Panc1 (cell line): ENCODE data around the gene EEF1A2. TPM values are rescaled to one million over a fixed set of nuclear protein-coding genes. Genes with fewer than 3 reads are reported as not detected.

ENCODE experiments used
- ATAC-seq: fragments of 200-7000 bp; cut with Tn5 transposase; 2 replicates; pipeline ENCODE4 v1.9.1; 2020; ENCODE audit warnings: mild to moderate bottlenecking, moderate library complexity
- BruUV-seq: library from RNA; stranded (reverse); fragments of 400-500 nt; replicated peaks from 2 replicates; lab custom pipeline; 2021; lab: Mats Ljungman, UMichigan
- CTCF ChIA-PET: fragments of 300-600 bp; sonication (Branson Sonifier 250); formaldehyde crosslinking; loops from one replicate; lab custom pipeline; 2022; ENCODE audit warnings: antibody characterized with exemption; lab: Charles Lee
- POLR2A ChIA-PET: fragments of 300-600 bp; sonication (Branson Sonifier 250); formaldehyde crosslinking; loops from one replicate; lab custom pipeline; 2022; ENCODE audit warnings: antibody characterized with exemption; lab: Charles Lee
- DNase-seq: peaks from one replicate; pipeline ENCODE4 v3.0.0-alpha.2; 2010; ENCODE audit warnings: low read depth, low spot score
- H3K27ac ChIP-seq: 2 replicates; pipeline ENCODE4 v1.5.1; 2011; ENCODE audit warnings: mild to moderate bottlenecking, low read length, inconsistent platforms
- H3K27me3 ChIP-seq: fragments of 200-500 bp; sonication (Bioruptor generic); 2 replicates; pipeline ENCODE4 v1.6.0; 2014; ENCODE audit warnings: low read length, inconsistent platforms; ENCODE audit not compliant: control insufficient read depth, insufficient read depth
- H3K36me3 ChIP-seq: fragments of 200-500 bp; sonication (Bioruptor generic); 2 replicates; pipeline ENCODE4 v1.5.1; 2014; ENCODE audit warnings: inconsistent platforms, mild to moderate bottlenecking, low read length, moderate library complexity; ENCODE audit not compliant: control insufficient read depth, insufficient read depth
- H3K4me1 ChIP-seq: 2 replicates; pipeline ENCODE4 v1.5.1; 2011; ENCODE audit warnings: inconsistent platforms, mild to moderate bottlenecking, low read length, moderate library complexity; ENCODE audit not compliant: control insufficient read depth, insufficient read depth
- H3K4me3 ChIP-seq, 2 experiments: 2 replicates each; pipeline ENCODE4 v1.5.1; 2011 to 2012; ENCODE audit warnings: low read depth in 2 of 2, low read length in 2 of 2, mild to moderate bottlenecking in 2 of 2, inconsistent platforms in 1 of 2, moderate library complexity in 1 of 2
- H3K9me3 ChIP-seq: fragments of 200-500 bp; sonication (Bioruptor generic); 2 replicates; pipeline ENCODE4 v1.5.1; 2014; ENCODE audit warnings: low read depth, mild to moderate bottlenecking, inconsistent platforms, low read length, moderate library complexity; ENCODE audit not compliant: control insufficient read depth, insufficient read depth
- CTCF ChIP-seq: fragments of 450-650 bp; IDR thresholded peaks from 2 replicates; pipeline ENCODE4 v1.5.1; 2017; ENCODE audit warnings: mild to moderate bottlenecking
- POLR2AphosphoS5 ChIP-seq: IDR thresholded peaks from 2 replicates; pipeline ENCODE4 v1.6.1; 2012; ENCODE audit warnings: mild to moderate bottlenecking, low read depth, low read length, moderate library complexity
- REST ChIP-seq, 2 experiments: IDR thresholded peaks; 2 replicates each; pipeline ENCODE4 v1.6.1; 2011 to 2012; ENCODE audit warnings: low read depth in 2 of 2, control low read depth in 1 of 2, low read length in 1 of 2, mild to moderate bottlenecking in 1 of 2, moderate library complexity in 1 of 2; ENCODE audit not compliant: insufficient read depth in 1 of 2
- SIN3A ChIP-seq: IDR thresholded peaks from 2 replicates; pipeline ENCODE4 v1.6.1; 2012; ENCODE audit warnings: low read depth, mild to moderate bottlenecking, low read length, moderate library complexity, borderline replicate concordance; ENCODE audit not compliant: insufficient read depth
- TCF7L2 ChIP-seq: IDR thresholded peaks from 2 replicates; pipeline ENCODE4 v1.6.1; 2011; ENCODE audit warnings: mild to moderate bottlenecking, low read depth, low read length, inconsistent platforms
- in situ Hi-C: cut with HindIII; loops from 2 replicates; pipeline ENCODE4 v1.10.0; 2016; ENCODE audit warnings: low sequenced_read_pairs, low pct_unique_long_range_greater_than_20kb
- intact Hi-C: fragments of 100-400 bp; cut with micrococcal nuclease; formaldehyde crosslinking; loops from one replicate; pipeline ENCODE4 v1.10.0; 2022; ENCODE audit not compliant: unreplicated experiment
- total RNA-seq: library from RNA; stranded (reverse); gene quantifications from one replicate; pipeline ENCODE4 v1.2.1, GENCODE V29; 2021; ENCODE audit not compliant: unreplicated experiment

Gene EEF1A2
- total RNA-seq, 1 experiment from 2014 or later: 178 TPM

- intact Hi-C loops: no loop called here
- in situ Hi-C loops: no loop called here
- ChIA-PET CTCF (no interaction called here), POLR2A (no interaction called here)
- DNase-seq (no peak), ATAC-seq (no peak)
- Histone ChIP-seq H3K27me3 (no peaks in the 10 kb centered on the region), H3K9me3 (no peaks in the 10 kb centered on the region), H3K4me1 (no peaks in the 10 kb centered on the region), H3K27ac (no peak overlapping the region), H3K4me3 (no peak overlapping the region), H3K36me3 (no peaks in the 10 kb centered on the region)
- no peak for TF ChIP-seq CTCF
- no peak for TF ChIP-seq POLR2AphosphoS5
- TF ChIP-seq TCF7L2: no peak
- no peak for TF ChIP-seq SIN3A
- no peak for TF ChIP-seq REST (IDR thresholded peaks at IDR 0.05; ENCODE audit: insufficient read depth in 1 of 2, low read depth in 2 of 2, low read length in 1 of 2)
- BruUV-seq: no TSS peak
Observed at GRCh38 chr20:63464289-63464635, 34.6 kb downstream of the EEF1A2 start.

GRCh38 chr20:63463400-63464288 lies 35.2 kb downstream of the EEF1A2 start:
- no peak for TF ChIP-seq POLR2AphosphoS5
- TF ChIP-seq REST (IDR thresholded peaks at IDR 0.05; ENCODE audit: insufficient read depth in 1 of 2, low read depth in 2 of 2, low read length in 1 of 2): no peak
- no peak for TF ChIP-seq CTCF
- TF ChIP-seq SIN3A: no peak
- no peak for TF ChIP-seq TCF7L2
- ATAC-seq (no peak), DNase-seq (no peak)
- Histone ChIP-seq H3K4me3 (no peak overlapping the region), H3K27me3 (no peaks in the 10 kb centered on the region), H3K9me3 (no peaks in the 10 kb centered on the region), H3K4me1 (no peaks in the 10 kb centered on the region), H3K36me3 (no peaks in the 10 kb centered on the region), H3K27ac (no peak overlapping the region)
- in situ Hi-C loops (no loop called here), intact Hi-C loops (no loop called here)
- no TSS peak for BruUV-seq
- CTCF ChIA-PET: no interaction called here
- POLR2A ChIA-PET: no interaction called here
